OCI-LY1 (cell line): ENCODE data around the gene RNF114.

Source experiments
- H2AFZ ChIP-seq: fragments of 200-600 bp; sonication (generic), shearing (Covaris generic); 2 replicates; pipeline ENCODE4 v1.6.0; 2014; ENCODE audit warnings: antibody characterized with exemption, mild to moderate bottlenecking, low read length
- H3F3A ChIP-seq: fragments of 200-600 bp; sonication (generic), shearing (Covaris generic); 2 replicates; pipeline ENCODE4 v1.6.0; 2014; ENCODE audit warnings: mild to moderate bottlenecking, antibody characterized with exemption, low read length, moderate library complexity; ENCODE audit not compliant: insufficient read depth
- H3K27ac ChIP-seq: fragments of 200-600 bp; sonication (generic); 2 replicates; pipeline ENCODE4 v1.5.1; 2014; ENCODE audit warnings: low read length, mixed run types, mild to moderate bottlenecking, low read depth; ENCODE audit not compliant: poor library complexity, severe bottlenecking
- H3K27me3 ChIP-seq: fragments of 200-600 bp; sonication (generic); 2 replicates; pipeline ENCODE4 v1.6.0; 2014; ENCODE audit warnings: antibody characterized with exemption, mild to moderate bottlenecking, low read length, moderate library complexity; ENCODE audit not compliant: insufficient read depth
- H3K36me3 ChIP-seq: fragments of 200-600 bp; sonication (generic); 2 replicates; pipeline ENCODE4 v1.6.1; 2014; ENCODE audit warnings: mild to moderate bottlenecking, antibody characterized with exemption, low read length, moderate library complexity, mixed read lengths; ENCODE audit not compliant: insufficient read depth
- H3K4me1 ChIP-seq: fragments of 200-600 bp; sonication (generic); 2 replicates; pipeline ENCODE4 v1.5.1; 2014; ENCODE audit warnings: mild to moderate bottlenecking, low read length, moderate library complexity; ENCODE audit not compliant: insufficient read depth, severe bottlenecking
- H3K4me2 ChIP-seq: fragments of 200-600 bp; sonication (generic), shearing (Covaris generic); 2 replicates; pipeline ENCODE4 v1.6.1; 2014; ENCODE audit warnings: low read length
- H3K4me3 ChIP-seq: fragments of 200-600 bp; sonication (generic); 2 replicates; pipeline ENCODE4 v1.5.1; 2014; ENCODE audit warnings: low read length, low read depth, mild to moderate bottlenecking, mixed read lengths; ENCODE audit not compliant: poor library complexity, severe bottlenecking
- H3K79me2 ChIP-seq: fragments of 200-600 bp; shearing (Covaris generic); 2 replicates; pipeline ENCODE4 v1.6.1; 2016; ENCODE audit warnings: mixed run types, low read length, mixed read lengths; ENCODE audit not compliant: insufficient read depth
- H3K9ac ChIP-seq: fragments of 200-600 bp; sonication (generic), shearing (Covaris generic); 2 replicates; pipeline ENCODE4 v1.6.1; 2014; ENCODE audit warnings: mild to moderate bottlenecking, low read length, mixed read lengths
- H3K9me2 ChIP-seq: fragments of 200-600 bp; sonication (generic), shearing (Covaris generic); 2 replicates; pipeline ENCODE4 v1.6.1; 2014; ENCODE audit warnings: low read depth, mild to moderate bottlenecking, low read length, mixed read lengths
- H3K9me3 ChIP-seq: fragments of 200-600 bp; shearing (Covaris generic); 2 replicates; pipeline ENCODE4 v1.6.1; 2014; ENCODE audit warnings: low read length, mixed read lengths
- H4K20me1 ChIP-seq: fragments of 200-600 bp; sonication (generic), shearing (Covaris generic); 2 replicates; pipeline ENCODE4 v1.6.0; 2016; ENCODE audit warnings: mild to moderate bottlenecking, low read length; ENCODE audit not compliant: insufficient read depth
- CTCF ChIP-seq: fragments of 200-600 bp; sonication (generic), shearing (Covaris generic); IDR thresholded peaks from 2 replicates; pipeline ENCODE4 v1.5.1; 2017; ENCODE audit warnings: mild to moderate bottlenecking, antibody characterized with exemption, low read length, moderate library complexity, mixed read lengths
- EZH2 ChIP-seq: fragments of 200-600 bp; sonication (generic), shearing (Covaris generic); IDR thresholded peaks from 2 replicates; pipeline ENCODE4 v1.8.0; 2017; ENCODE audit warnings: borderline replicate concordance, mixed run types, mild to moderate bottlenecking, antibody characterized with exemption, low read length, moderate library complexity, mixed read lengths

The RNF114 gene

DNA sequence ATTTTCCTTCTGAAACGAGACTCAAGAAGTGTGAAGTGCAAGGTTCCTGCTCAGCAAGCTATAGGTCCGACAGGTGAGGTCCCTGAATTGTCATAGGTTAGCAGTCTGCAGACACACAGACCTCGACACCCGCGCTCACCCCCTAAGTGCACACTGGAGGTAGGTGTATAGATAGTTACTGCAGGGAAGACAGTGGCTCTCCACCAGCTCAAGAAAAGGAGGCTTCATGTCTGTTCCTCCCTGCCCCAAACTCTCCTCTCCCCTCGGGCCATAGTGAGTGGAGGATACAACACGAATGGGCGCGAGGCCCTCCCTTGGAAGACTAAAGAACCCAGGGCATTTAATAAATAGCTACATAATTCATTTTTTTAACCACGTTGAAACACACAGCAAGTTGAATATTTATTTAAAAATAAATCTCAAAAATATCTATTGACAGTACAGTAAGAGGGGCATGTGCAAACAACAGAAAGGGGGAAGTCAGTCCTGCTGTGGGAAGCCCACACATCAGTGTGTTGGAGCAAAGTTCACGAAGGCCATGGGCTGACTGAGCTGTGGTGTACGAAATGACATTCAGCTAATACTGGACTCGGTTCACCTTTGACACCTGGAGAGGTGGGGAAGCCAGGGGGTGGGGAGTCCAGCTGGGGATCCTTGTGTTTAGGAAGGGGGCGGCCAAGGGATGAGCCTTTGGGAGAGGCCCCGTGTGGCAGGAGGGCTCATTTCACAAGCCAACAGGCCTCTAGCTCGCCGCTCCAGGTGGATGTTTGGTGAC lies 31.6 kb upstream of the RNF114 start:
- Histone ChIP-seq H3K4me2 (no peak overlapping the region), H3K9me2 (no peaks in the 10 kb centered on the region), H3K27me3 (no peaks in the 10 kb centered on the region), H3F3A (no peaks in the 10 kb centered on the region), H3K27ac (no peak overlapping the region), H3K4me1 (no peaks in the 10 kb centered on the region), H4K20me1 (no peaks in the 10 kb centered on the region), H3K9ac (no peak overlapping the region), H2AFZ (no peak overlapping the region), H3K36me3 (peaks cover 41% of the 10 kb centered on the region), H3K9me3 (no peaks in the 10 kb centered on the region), H3K79me2 (no peaks in the 10 kb centered on the region), H3K4me3 (no peak overlapping the region)
- TF ChIP-seq CTCF, result no peak
- TF ChIP-seq EZH2, result no peak

- Histone ChIP-seq H3K4me3 (no peak overlapping the region), H3K9ac (no peak overlapping the region), H3F3A (no peaks in the 10 kb centered on the region), H3K9me2 (no peaks in the 10 kb centered on the region), H3K4me1 (no peaks in the 10 kb centered on the region), H3K79me2 (no peaks in the 10 kb centered on the region), H3K36me3 (peaks cover 51% of the 10 kb centered on the region), H3K9me3 (no peaks in the 10 kb centered on the region), H3K27me3 (no peaks in the 10 kb centered on the region), H2AFZ (no peak overlapping the region), H3K4me2 (no peak overlapping the region), H4K20me1 (no peaks in the 10 kb centered on the region), H3K27ac (no peak overlapping the region)
- TF ChIP-seq CTCF (no peak), EZH2 (no peak)
Measured at GRCh38 chr20:49905415-49906091, 30.6 kb upstream of the RNF114 start.

DNA sequence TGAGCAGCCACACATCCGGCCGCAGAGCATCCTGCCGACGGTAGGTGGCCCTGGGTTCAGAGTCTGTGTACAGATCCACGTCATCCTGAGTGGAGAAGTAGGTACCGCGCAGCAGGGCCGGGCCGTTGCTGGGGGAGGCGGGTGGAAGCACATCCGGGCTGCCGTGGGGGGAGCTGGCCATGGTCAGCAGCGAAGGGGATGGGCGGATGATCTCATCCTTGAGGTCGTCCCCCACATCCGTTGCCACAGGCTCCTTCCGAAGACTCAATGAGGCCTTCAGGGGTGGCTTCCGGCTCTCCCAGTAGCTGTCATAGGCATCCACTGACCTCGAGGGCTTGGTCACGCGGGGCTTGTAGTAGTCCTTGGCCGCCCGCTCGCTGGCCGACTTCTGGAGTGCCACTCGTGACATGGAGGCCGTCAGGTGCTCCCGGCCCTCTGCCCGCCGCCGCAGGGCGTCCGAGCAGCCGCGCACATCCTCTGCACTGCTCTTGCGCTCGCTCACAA lies 30.0 kb upstream of the RNF114 start:
- Histone ChIP-seq H3K27me3 (no peaks in the 10 kb centered on the region), H3K36me3 (peaks cover 51% of the 10 kb centered on the region), H2AFZ (no peak overlapping the region), H3K4me3 (no peak overlapping the region), H4K20me1 (no peaks in the 10 kb centered on the region), H3K4me2 (no peak overlapping the region), H3K9me2 (no peaks in the 10 kb centered on the region), H3K4me1 (no peaks in the 10 kb centered on the region), H3K9ac (no peak overlapping the region), H3F3A (no peaks in the 10 kb centered on the region), H3K27ac (no peak overlapping the region), H3K79me2 (no peaks in the 10 kb centered on the region), H3K9me3 (no peaks in the 10 kb centered on the region)
- TF ChIP-seq CTCF (no peak), EZH2 (no peak)
